ENCODE measurements around the gene ENOPH1. TPM values are rescaled to one million over a fixed set of nuclear protein-coding genes. Genes with fewer than 3 reads are reported as not detected.

ENOPH1 gene
- total and polyA plus RNA-seq, 2 of the 13 experiments (the other 11 are each of a cell fraction or from before 2014, with no cell fraction given) = 15.5 to 64.3 TPM

DNA sequence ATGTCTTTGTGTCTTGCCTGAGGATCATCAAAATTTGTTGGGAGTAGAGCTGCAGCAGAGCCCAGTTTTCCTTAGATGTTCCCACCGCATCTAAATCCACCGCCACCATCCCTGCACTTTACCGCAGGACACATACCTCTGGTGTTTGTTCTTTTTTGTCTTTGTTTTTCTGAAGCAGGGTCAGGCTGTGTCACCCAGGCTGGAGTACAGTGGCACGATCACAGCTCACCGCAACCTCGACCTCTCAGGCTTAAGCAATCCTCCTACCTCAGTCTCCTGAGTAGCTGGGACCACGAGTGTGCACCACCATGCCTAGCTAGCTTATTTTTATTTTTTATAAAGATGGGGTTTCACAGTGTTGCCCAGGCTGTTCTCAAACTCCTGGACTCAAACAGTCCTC lies 4.6 kb downstream of the ENOPH1 start (continued):
- TF ChIP-seq, protein P1, sequence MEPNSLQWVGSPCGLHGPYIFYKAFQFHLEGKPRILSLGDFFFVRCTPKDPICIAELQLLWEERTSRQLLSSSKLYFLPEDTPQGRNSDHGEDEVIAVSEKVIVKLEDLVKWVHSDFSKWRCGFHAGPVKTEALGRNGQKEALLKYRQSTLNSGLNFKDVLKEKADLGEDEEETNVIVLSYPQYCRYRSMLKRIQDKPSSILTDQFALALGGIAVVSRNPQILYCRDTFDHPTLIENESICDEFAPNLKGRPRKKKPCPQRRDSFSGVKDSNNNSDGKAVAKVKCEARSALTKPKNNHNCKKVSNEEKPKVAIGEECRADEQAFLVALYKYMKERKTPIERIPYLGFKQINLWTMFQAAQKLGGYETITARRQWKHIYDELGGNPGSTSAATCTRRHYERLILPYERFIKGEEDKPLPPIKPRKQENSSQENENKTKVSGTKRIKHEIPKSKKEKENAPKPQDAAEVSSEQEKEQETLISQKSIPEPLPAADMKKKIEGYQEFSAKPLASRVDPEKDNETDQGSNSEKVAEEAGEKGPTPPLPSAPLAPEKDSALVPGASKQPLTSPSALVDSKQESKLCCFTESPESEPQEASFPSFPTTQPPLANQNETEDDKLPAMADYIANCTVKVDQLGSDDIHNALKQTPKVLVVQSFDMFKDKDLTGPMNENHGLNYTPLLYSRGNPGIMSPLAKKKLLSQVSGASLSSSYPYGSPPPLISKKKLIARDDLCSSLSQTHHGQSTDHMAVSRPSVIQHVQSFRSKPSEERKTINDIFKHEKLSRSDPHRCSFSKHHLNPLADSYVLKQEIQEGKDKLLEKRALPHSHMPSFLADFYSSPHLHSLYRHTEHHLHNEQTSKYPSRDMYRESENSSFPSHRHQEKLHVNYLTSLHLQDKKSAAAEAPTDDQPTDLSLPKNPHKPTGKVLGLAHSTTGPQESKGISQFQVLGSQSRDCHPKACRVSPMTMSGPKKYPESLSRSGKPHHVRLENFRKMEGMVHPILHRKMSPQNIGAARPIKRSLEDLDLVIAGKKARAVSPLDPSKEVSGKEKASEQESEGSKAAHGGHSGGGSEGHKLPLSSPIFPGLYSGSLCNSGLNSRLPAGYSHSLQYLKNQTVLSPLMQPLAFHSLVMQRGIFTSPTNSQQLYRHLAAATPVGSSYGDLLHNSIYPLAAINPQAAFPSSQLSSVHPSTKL (CRISPR knock-in tag; IDR thresholded peaks at IDR 0.05) = peak; percentile 68
- TF ChIP-seq ZNF317 (CRISPR knock-in tag; IDR thresholded peaks at IDR 0.05) (no peak), GATAD1 (CRISPR knock-in tag; IDR thresholded peaks at IDR 0.05) (no peak), NFATC3 (CRISPR knock-in tag; IDR thresholded peaks at IDR 0.05) (no peak), FOXO1 (CRISPR knock-in tag; IDR thresholded peaks at IDR 0.05) (peak; percentile 46; the same call in 1 of the 2 replicates), GATA4 (IDR thresholded peaks at IDR 0.05; ENCODE audit: borderline replicate concordance, low read depth) (no peak), NR2F1 (CRISPR knock-in tag; IDR thresholded peaks at IDR 0.05) (peak; percentile 71 to 77; a peak in 3 of 4 replicates), NFYB (CRISPR knock-in tag; IDR thresholded peaks at IDR 0.05) (no peak), SNRNP70 (IDR thresholded peaks at IDR 0.05; ENCODE audit: low read depth, low read length) (no peak), MBNL3 (CRISPR knock-in tag; conservative IDR thresholded peaks at IDR 0.05) (no peak), ZNF777 (CRISPR knock-in tag; IDR thresholded peaks at IDR 0.05) (no peak), KDM2A (CRISPR knock-in tag; IDR thresholded peaks at IDR 0.05; ENCODE audit: borderline replicate concordance, low read depth) (peak; percentile 38; the same call in 1 of the 2 replicates), KDM5A (IDR thresholded peaks at IDR 0.05; ENCODE audit: borderline replicate concordance, low read length) (no peak), SMC3 (IDR thresholded peaks at IDR 0.05; ENCODE audit: low read length) (no peak), ZIK1 (CRISPR knock-in tag; IDR thresholded peaks at IDR 0.05; ENCODE audit: borderline replicate concordance, low read depth) (no peak), TOE1 (CRISPR knock-in tag; IDR thresholded peaks at IDR 0.05) (no peak), NRL (CRISPR knock-in tag; IDR thresholded peaks at IDR 0.05; ENCODE audit: borderline replicate concordance) (no peak), ZNF878 (CRISPR knock-in tag; IDR thresholded peaks at IDR 0.05) (no peak), ZNF17 (CRISPR knock-in tag; IDR thresholded peaks at IDR 0.05) (no peak), KLF12 (CRISPR knock-in tag; IDR thresholded peaks at IDR 0.05; ENCODE audit: borderline replicate concordance) (no peak)
- TF ChIP-seq, protein P2, sequence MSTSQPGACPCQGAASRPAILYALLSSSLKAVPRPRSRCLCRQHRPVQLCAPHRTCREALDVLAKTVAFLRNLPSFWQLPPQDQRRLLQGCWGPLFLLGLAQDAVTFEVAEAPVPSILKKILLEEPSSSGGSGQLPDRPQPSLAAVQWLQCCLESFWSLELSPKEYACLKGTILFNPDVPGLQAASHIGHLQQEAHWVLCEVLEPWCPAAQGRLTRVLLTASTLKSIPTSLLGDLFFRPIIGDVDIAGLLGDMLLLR (CRISPR knock-in tag; IDR thresholded peaks at IDR 0.05) = no peak
- TF ChIP-seq, protein P3, sequence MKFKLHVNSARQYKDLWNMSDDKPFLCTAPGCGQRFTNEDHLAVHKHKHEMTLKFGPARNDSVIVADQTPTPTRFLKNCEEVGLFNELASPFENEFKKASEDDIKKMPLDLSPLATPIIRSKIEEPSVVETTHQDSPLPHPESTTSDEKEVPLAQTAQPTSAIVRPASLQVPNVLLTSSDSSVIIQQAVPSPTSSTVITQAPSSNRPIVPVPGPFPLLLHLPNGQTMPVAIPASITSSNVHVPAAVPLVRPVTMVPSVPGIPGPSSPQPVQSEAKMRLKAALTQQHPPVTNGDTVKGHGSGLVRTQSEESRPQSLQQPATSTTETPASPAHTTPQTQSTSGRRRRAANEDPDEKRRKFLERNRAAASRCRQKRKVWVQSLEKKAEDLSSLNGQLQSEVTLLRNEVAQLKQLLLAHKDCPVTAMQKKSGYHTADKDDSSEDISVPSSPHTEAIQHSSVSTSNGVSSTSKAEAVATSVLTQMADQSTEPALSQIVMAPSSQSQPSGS (CRISPR knock-in tag; IDR thresholded peaks at IDR 0.05) = 0 out of 2 replicates have a peak, but pooled peaks have one; percentile 39
- TF ChIP-seq, protein P4, sequence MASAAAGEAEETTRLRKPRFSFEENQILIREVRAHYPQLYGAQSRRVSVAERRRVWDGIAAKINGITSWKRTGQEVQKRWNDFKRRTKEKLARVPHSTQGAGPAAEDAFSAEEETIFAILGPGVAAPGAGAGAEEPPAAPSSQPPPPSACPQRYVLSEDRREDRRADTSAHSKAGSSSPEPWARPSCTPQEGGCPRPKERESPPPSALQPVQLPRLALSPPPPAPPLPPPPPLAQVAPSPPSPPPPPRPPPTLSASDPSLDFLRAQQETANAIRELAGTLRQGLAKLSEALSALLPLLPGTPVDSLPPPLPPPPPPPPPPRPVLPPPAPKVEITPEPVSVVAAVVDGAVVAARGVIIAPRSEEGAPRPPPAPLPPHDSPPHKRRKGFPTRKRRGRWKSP (CRISPR knock-in tag; IDR thresholded peaks at IDR 0.05) = no peak
- TF ChIP-seq, protein P5, sequence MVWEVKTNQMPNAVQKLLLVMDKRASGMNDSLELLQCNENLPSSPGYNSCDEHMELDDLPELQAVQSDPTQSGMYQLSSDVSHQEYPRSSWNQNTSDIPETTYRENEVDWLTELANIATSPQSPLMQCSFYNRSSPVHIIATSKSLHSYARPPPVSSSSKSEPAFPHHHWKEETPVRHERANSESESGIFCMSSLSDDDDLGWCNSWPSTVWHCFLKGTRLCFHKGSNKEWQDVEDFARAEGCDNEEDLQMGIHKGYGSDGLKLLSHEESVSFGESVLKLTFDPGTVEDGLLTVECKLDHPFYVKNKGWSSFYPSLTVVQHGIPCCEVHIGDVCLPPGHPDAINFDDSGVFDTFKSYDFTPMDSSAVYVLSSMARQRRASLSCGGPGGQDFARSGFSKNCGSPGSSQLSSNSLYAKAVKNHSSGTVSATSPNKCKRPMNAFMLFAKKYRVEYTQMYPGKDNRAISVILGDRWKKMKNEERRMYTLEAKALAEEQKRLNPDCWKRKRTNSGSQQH (CRISPR knock-in tag; IDR thresholded peaks at IDR 0.05; ENCODE audit: low read depth) = no peak
